ENCODE results near the gene MLPH.

DNA sequence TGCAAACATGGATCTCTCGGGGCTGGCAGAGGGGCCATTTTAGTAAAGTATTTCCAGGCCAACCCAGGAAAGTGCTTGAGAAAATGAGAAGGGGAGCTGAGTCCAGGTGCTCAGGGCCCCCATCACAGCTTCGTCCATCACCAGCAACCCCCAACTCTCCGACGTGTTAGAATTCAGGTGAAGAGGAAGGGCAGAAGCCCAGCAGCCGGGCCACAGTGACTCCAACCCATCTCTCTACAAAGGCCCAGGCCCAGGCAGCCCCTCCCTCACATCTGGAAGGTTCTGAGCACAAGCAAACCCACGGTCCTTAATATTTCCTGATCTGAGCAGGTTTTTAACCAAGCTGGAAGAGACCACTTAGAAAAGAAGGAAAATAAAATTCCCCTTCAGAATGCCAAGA lies 38.4 kb upstream of the MLPH start:
- TF ChIP-seq POLR2AphosphoS5 (IDR thresholded peaks at IDR 0.05; ENCODE audit: low read depth, low read length), result no peak
- no peak for TF ChIP-seq TAF1 (IDR thresholded peaks at IDR 0.05; ENCODE audit: low read depth, low read length)
- no peak for TF ChIP-seq POLR2A (IDR thresholded peaks at IDR 0.05; ENCODE audit: low read depth, low read length)
- no peak for TF ChIP-seq SPI1 (IDR thresholded peaks at IDR 0.05; ENCODE audit: low read depth, low read length)
